Heart left ventricle (tissue), 16 donors: ENCODE results near the gene SERPINH1. TPM values are rescaled to one million over a fixed set of nuclear protein-coding genes. Genes with fewer than 3 reads are reported as not detected.

Experiments
- ATAC-seq, 4 donors: fragments of 200-7000 bp; cut with Tn5 transposase; one replicate each; pipeline ENCODE4 v1.9.1; 2020 to 2022; ENCODE audit warnings: moderate library complexity in 4 of 4, mild to moderate bottlenecking in 3 of 4, moderate number of reproducible peaks in 1 of 4
- DNase-seq, 5 donors: peaks; one replicate each; pipeline ENCODE4 v3.0.0-alpha.2; 2020
- H3K27ac ChIP-seq, 12 donors: fragments of 200-600 bp; sonication (generic) in 4 of 12; one replicate each; pipeline versions ENCODE4 v1.5.0 to v1.8.0; 2016 to 2022; ENCODE audit warnings: mild to moderate bottlenecking in 2 of 12
- H3K27me3 ChIP-seq, 9 donors: fragments of 200-600 bp; sonication (generic) in 2 of 9; one replicate each; pipeline versions ENCODE4 v1.5.1 to v1.8.0; 2016 to 2022; ENCODE audit warnings: mild to moderate bottlenecking in 3 of 9
- H3K36me3 ChIP-seq, 9 donors: fragments of 200-600 bp; sonication (generic) in 2 of 9; one replicate each; pipeline versions ENCODE4 v1.5.0 to v1.8.0; 2018 to 2022; ENCODE audit warnings: mild to moderate bottlenecking in 2 of 9
- H3K4me1 ChIP-seq, 12 donors: fragments of 200-600 bp; sonication (generic) in 4 of 12; one replicate each; pipeline versions ENCODE4 v1.5.0 to v1.8.0; 2016 to 2022; ENCODE audit warnings: mild to moderate bottlenecking in 3 of 12
- H3K4me3 ChIP-seq, 12 donors: fragments of 200-600 bp; sonication (generic) in 4 of 12; one replicate each; pipeline versions ENCODE4 v1.5.0 to v1.8.0; 2017 to 2022; ENCODE audit warnings: mild to moderate bottlenecking in 9 of 12, moderate library complexity in 4 of 12
- H3K9me3 ChIP-seq, 12 donors: fragments of 200-600 bp; sonication (generic) in 4 of 12; one replicate each; pipeline versions ENCODE4 v1.5.0 to v1.8.0; 2016 to 2022; ENCODE audit warnings: mild to moderate bottlenecking in 1 of 12
- CTCF ChIP-seq, 12 donors: fragments of 200-600 bp; sonication (generic) in 4 of 12; IDR thresholded peaks; one replicate each; pipeline versions ENCODE4 v1.5.0 to v1.8.0; 2018 to 2022; ENCODE audit warnings: antibody characterized with exemption in 12 of 12, mild to moderate bottlenecking in 5 of 12
- POLR2A ChIP-seq, 2 donors: fragments of 450-650 bp; IDR thresholded peaks; one replicate each; pipeline ENCODE4 v1.6.1; 2017; ENCODE audit warnings: antibody characterized with exemption in 2 of 2, mild to moderate bottlenecking in 2 of 2, moderate library complexity in 2 of 2
- WGBS, 4 donors: extraction: QIAGEN DNeasy Blood & Tissue Kit in 2 of 4; methylation state at CpG; one replicate each; pipeline versions ENCODE4 v1.1.5 to v1.1.7; 2013 to 2018; 5-methylcytosine and 5-hydroxymethylcytosine counted together
- intact Hi-C, 10 donors: fragments of 100-400 bp; cut with DNase I; formaldehyde crosslinking; loops; one replicate each; pipeline versions ENCODE4 v1.11.1 to v1.14.2; 2022
- polyA plus RNA-seq, 2 donors: library from polyadenylated mRNA; stranded (reverse); fragments of 200-250 nt; gene quantifications; one replicate each; pipeline ENCODE4 v1.2.3, GENCODE V29; 2013
- total RNA-seq, 9 donors: library from RNA; depleted of rRNA in 2 of 9; stranded (reverse); fragments of >200 nt in 2 of 9; fragmentation: NEBNext Ultra II Directional in 3 of 9; extraction: Animal tissue kit (Norgen Biotek cat#: 25700) in 3 of 9; gene quantifications; one replicate each; pipeline versions ENCODE4 v1.1.0 to v1.2.4, GENCODE V29; 2016 to 2023
- donor health status: ischemic (EF 13 %, LVEDD 7.1; RV severe dilation, severe dysfunction).
- donor health status: healthy with polysubstance abuse.
- donor health status: DM: no; HTN: yes; CAD: no.
- donor health status: DM: no; HTN: no; CAD: no.
- donor health status: ischemic (EF 25% LVEDD 6.9; RV normal size, moderate dysfunction).
- donor health status: ischemic (EF 25% LVEDD 5.7; RV mildly dilated, moderate dysfunction).
- donor health status: healthy.
- donor health status: DM: yes; HTN: yes; CAD: no.
- donor health status: ischemic (EF 35%, LVEDD 5.7; RV mildly dilated, moderate dysfunction).
- donor health status: nonischemic (EF 11% LVEDD 7.7; RV severe dilation, severe dysfunction).
- donor health status: DM: yes; HTN: yes; CAD: no.
- donor health status: PGD.
- donor health status: ischemic (EF 29% LVEDD 5.4; RV normal size, mild dysfunction).
- donor health status: nonischemic (EF 23%, LVEDD 6.1; RV moderate dilation, normal function).

The SERPINH1 gene
- total and polyA plus RNA-seq, 11 donors = 32.5 to 211 (median 71.8) TPM

- 60 to 67% (median 63%) methylated on average over 3 of the region's 3 CpGs for WGBS, 4 donors
- intact Hi-C loops = no loop called here
Observed at GRCh38 chr11:75611823-75612222, 49.8 kb downstream of the SERPINH1 start.

GRCh38 chr11:75615751-75616150 is 53.7 kb downstream of the SERPINH1 start:
- 57 to 66% (median 61%) methylated on average over 7 of the region's 7 CpGs for WGBS, 4 donors
- TF ChIP-seq CTCF (IDR thresholded peaks at IDR 0.05) = no peak
- no peak for TF ChIP-seq POLR2A (IDR thresholded peaks at IDR 0.05)
- intact Hi-C loops = no loop called here
- Histone ChIP-seq H3K27ac (no peak overlapping the region), H3K36me3 (no peaks in the 10 kb centered on the region), H3K4me3 (no peak overlapping the region), H3K27me3 (no peaks in the 10 kb centered on the region), H3K9me3 (peaks cover 0 to 16% (median 0%) of the 10 kb centered on the region in 12 donors), H3K4me1 (peaks cover 0 to 8% (median 0%) of the 10 kb centered on the region in 12 donors)
- ATAC-seq (no peak), DNase-seq (no peak)

More at GRCh38 chr11:75611823-75612222, 49.8 kb downstream of the SERPINH1 start:
- Histone ChIP-seq H3K27ac (no peak overlapping the region), H3K4me3 (no peak overlapping the region), H3K4me1 (peaks cover 0 to 8% (median 0%) of the 10 kb centered on the region in 12 donors), H3K27me3 (no peaks in the 10 kb centered on the region), H3K36me3 (no peaks in the 10 kb centered on the region), H3K9me3 (no peaks in the 10 kb centered on the region)
- no peak for TF ChIP-seq POLR2A (IDR thresholded peaks at IDR 0.05)
- TF ChIP-seq CTCF (IDR thresholded peaks at IDR 0.05) = no peak
- ATAC-seq (peak in 2 of 4 donors; percentile 43), DNase-seq (peak in 1 of 5 donors; percentile 51)

GRCh38 chr11:75616281-75616680 is 54.2 kb downstream of the SERPINH1 start:
- ATAC-seq (no peak), DNase-seq (no peak)
- Histone ChIP-seq H3K27me3 (no peaks in the 10 kb centered on the region), H3K4me3 (no peak overlapping the region), H3K4me1 (peaks cover 0 to 8% (median 0%) of the 10 kb centered on the region in 12 donors), H3K36me3 (no peaks in the 10 kb centered on the region), H3K27ac (no peak overlapping the region), H3K9me3 (peaks cover 0 to 16% (median 0%) of the 10 kb centered on the region in 12 donors)
- intact Hi-C loops = no loop called here
- 82 to 86% (median 84%) methylated on average over 5 of the region's 5 CpGs for WGBS, 4 donors
- no peak for TF ChIP-seq POLR2A (IDR thresholded peaks at IDR 0.05)
- no peak for TF ChIP-seq CTCF (IDR thresholded peaks at IDR 0.05)

Other genes starting within 250 kb of the SERPINH1 start
- gene ARRB1, start 210.6 kb upstream of the SERPINH1 start, total RNA-seq = 10 to 100 TPM; 15.2 to 58.9 (median 29.2) TPM
- 10 to 100 TPM in 1 of 2 donors, 1 to 10 TPM in 1; 7.9 to 12.5 TPM for gene ARRB1, start 210.6 kb upstream of the SERPINH1 start, polyA plus RNA-seq
- 1,000 to 10,000 TPM in 4 of 9 donors, 100 to 1,000 TPM in 5; 434 to 1,232 (median 990) TPM for gene RPS3, start 162.7 kb upstream of the SERPINH1 start, total RNA-seq
- 1,000 to 10,000 TPM in 1 of 2 donors, 100 to 1,000 TPM in 1; 761 to 2,100 TPM for gene RPS3, start 162.7 kb upstream of the SERPINH1 start, polyA plus RNA-seq
- 1 to 10 TPM in 1 of 9 donors, under 1 TPM in 7, not detected in 1; 0.21 to 1.1 (median 0.45) TPM for gene KLHL35, start 129.1 kb upstream of the SERPINH1 start, total RNA-seq
- under 1 TPM; 0.11 to 0.76 TPM for gene KLHL35, start 129.1 kb upstream of the SERPINH1 start, polyA plus RNA-seq
- gene GDPD5, start 36.3 kb upstream of the SERPINH1 start, total RNA-seq = 10 to 100 TPM in 2 of 9 donors, 1 to 10 TPM in 7; 2.0 to 12.5 (median 5.1) TPM
- 1 to 10 TPM; 4.0 to 4.8 TPM for gene GDPD5, start 36.3 kb upstream of the SERPINH1 start, polyA plus RNA-seq
- 10 to 100 TPM in 1 of 9 donors, 1 to 10 TPM in 8; 3.0 to 10.0 (median 5.4) TPM for gene MAP6, start 106.8 kb downstream of the SERPINH1 start, total RNA-seq
- 1 to 10 TPM in 1 of 2 donors, under 1 TPM in 1; 0.98 to 2.0 TPM for gene MAP6, start 106.8 kb downstream of the SERPINH1 start, polyA plus RNA-seq
- under 1 TPM in 3 of 9 donors, not detected in 6; 0.20 to 0.27 (median 0.25) TPM for gene MOGAT2, start 155.6 kb downstream of the SERPINH1 start, total RNA-seq
- gene MOGAT2, start 155.6 kb downstream of the SERPINH1 start, polyA plus RNA-seq = under 1 TPM in 1 of 2 donors, not detected in 1; 0.04 TPM
- gene DGAT2, start 206.5 kb downstream of the SERPINH1 start, total RNA-seq = 10 to 100 TPM in 3 of 9 donors, 1 to 10 TPM in 6; 4.4 to 48.3 (median 8.3) TPM
- 10 to 100 TPM in 1 of 2 donors, 1 to 10 TPM in 1; 4.0 to 15.8 TPM for gene DGAT2, start 206.5 kb downstream of the SERPINH1 start, polyA plus RNA-seq